Neural crest cell (in vitro differentiated cells): ENCODE measurements around the gene TEKT2. TPM values are rescaled to one million over a fixed set of nuclear protein-coding genes. Genes with fewer than 3 reads are reported as not detected.

ENCODE experiments used
- DNase-seq: peaks from one replicate; pipeline ENCODE4 v3.0.0; 2021; ENCODE audit warnings: low read depth, mixed read lengths, low spot score
- H3K27ac Mint-ChIP-seq: one replicate; pipeline ENCODE4 v1.8.0; 2021; ENCODE audit warnings: mild to moderate bottlenecking, mixed read lengths; ENCODE audit not compliant: unreplicated experiment
- H3K27me3 Mint-ChIP-seq: 2 replicates; pipeline ENCODE4 v1.8.0; 2021; ENCODE audit warnings: low read depth, mild to moderate bottlenecking, mixed read lengths
- H3K36me3 Mint-ChIP-seq: 2 replicates; pipeline ENCODE4 v1.8.0; 2021; ENCODE audit warnings: low read depth, mild to moderate bottlenecking, mixed read lengths
- H3K4me1 Mint-ChIP-seq: 2 replicates; pipeline ENCODE4 v1.8.0; 2021; ENCODE audit warnings: mixed read lengths
- H3K4me3 Mint-ChIP-seq: one replicate; pipeline ENCODE4 v1.8.0; 2021; ENCODE audit warnings: mild to moderate bottlenecking, mixed read lengths
- H3K9me3 Mint-ChIP-seq: 2 replicates; pipeline ENCODE4 v1.8.0; 2021; ENCODE audit warnings: mixed read lengths
- CTCF ChIP-seq: fragments of 200-600 bp; sonication (generic); conservative IDR thresholded peaks from 2 replicates; pipeline ENCODE4 v1.5.0; 2021; ENCODE audit warnings: antibody characterized with exemption, mild to moderate bottlenecking
- total RNA-seq: library from RNA; stranded (reverse); gene quantifications from 2 replicates; pipeline ENCODE4 v1.2.1, GENCODE V29; 2021

The TEKT2 gene
- total RNA-seq, 1 donor from 2014 or later: 8.4 TPM

- Mint-ChIP-seq H3K27me3 (peaks cover 52% of the 10 kb centered on the region), H3K4me1 (peaks cover 11% of the 10 kb centered on the region), H3K9me3 (no peaks in the 10 kb centered on the region), H3K36me3 (no peaks in the 10 kb centered on the region), H3K27ac (no peak overlapping the region), H3K4me3 (no peak overlapping the region)
- no peak for TF ChIP-seq CTCF
- no peak for DNase-seq
Measured at GRCh38 chr1:36122062-36123030, 38.5 kb downstream of the TEKT2 start.

- Mint-ChIP-seq H3K27me3 (peaks cover 56% of the 10 kb centered on the region), H3K9me3 (no peaks in the 10 kb centered on the region), H3K4me3 (no peak overlapping the region), H3K4me1 (peaks cover 11% of the 10 kb centered on the region), H3K36me3 (no peaks in the 10 kb centered on the region), H3K27ac (no peak overlapping the region)
- TF ChIP-seq CTCF: no peak
- no peak for DNase-seq
Measured at GRCh38 chr1:36123356-36123755, 39.5 kb downstream of the TEKT2 start.

- H3K4me3 Mint-ChIP-seq: no peak overlapping the region
- peaks cover 11% of the 10 kb centered on the region for H3K4me1 Mint-ChIP-seq
- DNase-seq: no peak
- H3K9me3 Mint-ChIP-seq: no peaks in the 10 kb centered on the region
- H3K36me3 Mint-ChIP-seq: no peaks in the 10 kb centered on the region
- peaks cover 56% of the 10 kb centered on the region for H3K27me3 Mint-ChIP-seq
- H3K27ac Mint-ChIP-seq: no peak overlapping the region
- TF ChIP-seq CTCF: no peak
Measured at GRCh38 chr1:36124404-36125128, 40.7 kb downstream of the TEKT2 start.

- TF ChIP-seq CTCF: no peak
- no peak for DNase-seq
- Mint-ChIP-seq H3K4me1 (peaks cover 7% of the 10 kb centered on the region), H3K27me3 (peaks cover 52% of the 10 kb centered on the region), H3K36me3 (no peaks in the 10 kb centered on the region), H3K27ac (no peak within 1 kb of the TSS), H3K9me3 (no peaks in the 10 kb centered on the region), H3K4me3 (peak within 1 kb of the TSS; percentile 56)
Measured at GRCh38 chr1:36125129-36125991, 41.5 kb downstream of the TEKT2 start, which contains the start of gene COL8A2. Gene COL8A2, minus strand, starts transcription at chr1:36125222. Its CDS starts 24,980 bp downstream, at chr1:36100242.
